Keratinocyte (primary cell): ENCODE measurements around the gene CBLB. TPM values are rescaled to one million over a fixed set of nuclear protein-coding genes. Genes with fewer than 3 reads are reported as not detected.

Source experiments
- DNase-seq: peaks from one replicate; pipeline ENCODE4 v3.0.0-alpha.2; 2011; ENCODE audit warnings: low read depth, missing footprints, low spot score
- FAIRE-seq: peaks from 2 replicates; lab custom pipeline; 2011; peaks lifted over from hg19 to GRCh38; lab: Jason Lieb, UNC
- H2AFZ ChIP-seq: 2 replicates; pipeline ENCODE4 v1.6.0; 2012; ENCODE audit warnings: low read length, control low read depth, inconsistent platforms; ENCODE audit not compliant: control insufficient read depth
- H3K27ac ChIP-seq: 2 replicates; pipeline ENCODE4 v1.5.1; 2011; ENCODE audit warnings: low read length; ENCODE audit not compliant: control insufficient read depth, insufficient read depth
- H3K27me3 ChIP-seq: 3 replicates; pipeline ENCODE4 v1.6.0; 2011; ENCODE audit warnings: low read length; ENCODE audit not compliant: control insufficient read depth, insufficient read depth; ENCODE audit errors: extremely low read depth
- H3K36me3 ChIP-seq, 2 experiments: 2 replicates in 1 of 2; 3 replicates in 1 of 2; pipeline ENCODE4 v1.5.1; 2011; ENCODE audit warnings: low read length in 2 of 2, mild to moderate bottlenecking in 1 of 2; ENCODE audit not compliant: control insufficient read depth in 2 of 2, insufficient read depth in 2 of 2; ENCODE audit errors: extremely low read depth in 1 of 2
- H3K4me1 ChIP-seq: 3 replicates; pipeline ENCODE4 v1.5.1; 2011; ENCODE audit warnings: low read length; ENCODE audit not compliant: control insufficient read depth, insufficient read depth; ENCODE audit errors: extremely low read depth
- H3K4me2 ChIP-seq: 3 replicates; pipeline ENCODE4 v1.6.0; 2011; ENCODE audit warnings: low read depth, low read length; ENCODE audit not compliant: control insufficient read depth, insufficient read depth; ENCODE audit errors: extremely low read depth
- H3K4me3 ChIP-seq, 3 experiments: fragments of 200-600 bp in 1 of 3; sonication (generic) in 1 of 3; 2 replicates in 2 of 3; 3 replicates in 1 of 3; pipeline ENCODE4 v1.5.1; 2011 to 2016; ENCODE audit warnings: low read length in 3 of 3, mild to moderate bottlenecking in 3 of 3, control low read depth in 2 of 3, inconsistent platforms in 1 of 3, low read depth in 1 of 3, mixed read lengths in 1 of 3, mixed run types in 1 of 3, moderate library complexity in 1 of 3; ENCODE audit not compliant: control insufficient read depth in 2 of 3, insufficient read depth in 2 of 3; ENCODE audit errors: extremely low read depth in 1 of 3
- H3K79me2 ChIP-seq: 2 replicates; pipeline ENCODE4 v1.6.0; 2012; ENCODE audit warnings: low read length; ENCODE audit not compliant: control insufficient read depth, insufficient read depth
- H3K9ac ChIP-seq: 3 replicates; pipeline ENCODE4 v1.6.0; 2011; ENCODE audit warnings: low read length; ENCODE audit not compliant: control insufficient read depth, insufficient read depth; ENCODE audit errors: extremely low read depth
- H3K9me1 ChIP-seq: 3 replicates; pipeline ENCODE4 v1.6.0; 2011; ENCODE audit warnings: low read length; ENCODE audit not compliant: control insufficient read depth, insufficient read depth; ENCODE audit errors: extremely low read depth
- H3K9me3 ChIP-seq: 2 replicates; pipeline ENCODE4 v1.5.1; 2012; ENCODE audit warnings: low read depth, low read length; ENCODE audit not compliant: control insufficient read depth
- H4K20me1 ChIP-seq: 3 replicates; pipeline ENCODE4 v1.6.0; 2011; ENCODE audit warnings: low read length; ENCODE audit not compliant: control insufficient read depth, insufficient read depth; ENCODE audit errors: extremely low read depth
- EZH2 ChIP-seq: IDR thresholded peaks from one replicate; pipeline ENCODE4 v1.6.1; 2012; ENCODE audit warnings: inconsistent platforms, mild to moderate bottlenecking, low read length, moderate library complexity
- dilution Hi-C: fragments of 300-500 bp; cut with MboI; formaldehyde crosslinking; loops from one replicate; pipeline ENCODE4 v1.7.0; 2020; ENCODE audit warnings: low sequenced_read_pairs; ENCODE audit not compliant: extremely low pct_ligation_motif_present
- polyA plus RNA-seq, 5 experiments: library from polyadenylated mRNA; depleted of rRNA in 3 of 5; stranded (reverse) in 3 of 5; stranded (forward) in 1 of 5; unstranded in 1 of 5; fragments of >200 nt; gene quantifications; 1 replicate in 1 of 5; 2 replicates in 3 of 5; 3 replicates in 1 of 5; pipeline versions ENCODE4 v1.2.1 to v1.2.3, GENCODE V29; 2011 to 2012; ENCODE audit warnings: missing spikeins in 2 of 5, low read depth in 1 of 5, low replicate concordance in 1 of 5
- TF ChIP-seq, protein P1 (sequence below), 3 experiments: IDR thresholded peaks in 1 of 3; conservative IDR thresholded peaks in 1 of 3; optimal IDR thresholded peaks in 1 of 3; 2 replicates in 2 of 3; 3 replicates in 1 of 3; pipeline versions ENCODE3 to v1.5.1; 2011; ENCODE audit warnings: low read length in 3 of 3, mild to moderate bottlenecking in 3 of 3, moderate library complexity in 2 of 3, control low read depth in 1 of 3, inconsistent platforms in 1 of 3; ENCODE audit not compliant: insufficient read depth in 2 of 3; ENCODE audit errors: extremely low read depth in 1 of 3

The CBLB gene
- polyA plus RNA-seq, 1 donor (not counting 4 experiments of a cell fraction or from before 2014, with no cell fraction given) = 13.6 TPM

DNA sequence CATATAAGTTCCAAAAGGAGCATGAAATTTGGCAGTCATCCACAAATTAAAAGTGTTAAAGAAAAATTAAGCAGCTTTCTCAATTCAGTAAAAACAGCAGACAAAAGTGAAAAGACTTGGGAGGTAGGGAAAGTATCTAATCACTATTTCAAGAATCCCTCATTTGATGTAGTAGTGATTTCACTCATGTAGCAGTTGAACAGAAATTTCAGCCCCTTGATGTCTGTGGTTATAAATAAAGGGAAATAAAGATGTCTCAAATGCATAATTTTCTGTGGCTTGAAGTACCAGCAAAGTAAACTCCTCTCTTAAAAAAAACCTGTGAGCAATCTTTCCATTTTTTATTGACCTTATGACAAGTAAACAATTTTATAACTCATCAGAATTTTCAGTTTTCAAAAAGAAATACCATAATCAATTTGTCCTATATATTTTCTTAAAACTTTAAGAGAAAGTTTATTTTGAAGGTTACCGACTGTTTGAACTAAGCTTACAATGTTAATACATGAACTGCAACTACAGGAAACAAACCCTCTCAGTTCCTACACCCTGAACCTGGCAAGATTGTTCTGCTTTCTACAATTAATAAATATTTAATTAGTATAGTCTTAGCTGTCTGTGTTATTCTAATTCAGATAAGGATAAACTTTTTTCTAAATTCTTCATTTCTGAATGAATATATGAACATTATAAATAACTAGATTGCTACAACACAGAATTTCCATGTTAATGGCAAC is 94.2 kb downstream of the CBLB start:
- Histone ChIP-seq H3K9me1 (no peaks in the 10 kb centered on the region), H3K4me3 (no peak overlapping the region), H3K27me3 (no peaks in the 10 kb centered on the region), H2AFZ (no peak overlapping the region), H3K36me3 (no peaks in the 10 kb centered on the region), H3K79me2 (no peaks in the 10 kb centered on the region), H4K20me1 (no peaks in the 10 kb centered on the region), H3K9me3 (no peaks in the 10 kb centered on the region), H3K4me2 (no peak overlapping the region), H3K4me1 (no peaks in the 10 kb centered on the region), H3K27ac (no peak overlapping the region), H3K9ac (no peak overlapping the region)
- FAIRE-seq (no peak), DNase-seq (no peak)
- dilution Hi-C loops = no loop called here
- no peak for TF ChIP-seq EZH2
- TF ChIP-seq, protein P1, sequence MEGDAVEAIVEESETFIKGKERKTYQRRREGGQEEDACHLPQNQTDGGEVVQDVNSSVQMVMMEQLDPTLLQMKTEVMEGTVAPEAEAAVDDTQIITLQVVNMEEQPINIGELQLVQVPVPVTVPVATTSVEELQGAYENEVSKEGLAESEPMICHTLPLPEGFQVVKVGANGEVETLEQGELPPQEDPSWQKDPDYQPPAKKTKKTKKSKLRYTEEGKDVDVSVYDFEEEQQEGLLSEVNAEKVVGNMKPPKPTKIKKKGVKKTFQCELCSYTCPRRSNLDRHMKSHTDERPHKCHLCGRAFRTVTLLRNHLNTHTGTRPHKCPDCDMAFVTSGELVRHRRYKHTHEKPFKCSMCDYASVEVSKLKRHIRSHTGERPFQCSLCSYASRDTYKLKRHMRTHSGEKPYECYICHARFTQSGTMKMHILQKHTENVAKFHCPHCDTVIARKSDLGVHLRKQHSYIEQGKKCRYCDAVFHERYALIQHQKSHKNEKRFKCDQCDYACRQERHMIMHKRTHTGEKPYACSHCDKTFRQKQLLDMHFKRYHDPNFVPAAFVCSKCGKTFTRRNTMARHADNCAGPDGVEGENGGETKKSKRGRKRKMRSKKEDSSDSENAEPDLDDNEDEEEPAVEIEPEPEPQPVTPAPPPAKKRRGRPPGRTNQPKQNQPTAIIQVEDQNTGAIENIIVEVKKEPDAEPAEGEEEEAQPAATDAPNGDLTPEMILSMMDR (optimal IDR thresholded peaks at IDR 0.05 in 1 of 3, IDR thresholded peaks at IDR 0.05 in 1 of 3, conservative IDR thresholded peaks at IDR 0.05 in 1 of 3; ENCODE audit: extremely low read depth in 1 of 3, insufficient read depth in 2 of 3, low read length in 3 of 3) = no peak

DNA sequence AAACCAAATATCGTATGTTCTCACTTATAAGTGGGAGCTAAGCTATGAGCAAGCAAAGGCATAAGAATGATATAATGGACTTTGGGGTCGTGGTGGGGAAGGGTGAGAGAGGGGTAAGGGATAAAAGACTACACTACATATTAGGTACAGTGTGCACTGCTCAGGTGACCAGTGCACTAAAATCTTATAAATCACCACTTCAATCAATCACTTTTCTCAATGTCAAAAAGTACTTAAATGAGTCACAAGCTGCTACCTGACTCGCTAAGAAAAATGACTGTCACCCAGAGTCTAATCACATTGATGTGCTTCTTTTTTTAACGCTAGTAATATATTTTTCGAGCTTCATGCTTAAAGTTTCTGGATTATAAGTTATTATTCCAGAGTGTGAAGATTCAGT is 95.5 kb downstream of the CBLB start:
- Histone ChIP-seq H3K27ac (no peak overlapping the region), H3K27me3 (no peaks in the 10 kb centered on the region), H3K9me3 (no peaks in the 10 kb centered on the region), H2AFZ (no peak overlapping the region), H3K79me2 (no peaks in the 10 kb centered on the region), H3K4me2 (no peak overlapping the region), H3K36me3 (no peaks in the 10 kb centered on the region), H4K20me1 (no peaks in the 10 kb centered on the region), H3K4me1 (no peaks in the 10 kb centered on the region), H3K9me1 (no peaks in the 10 kb centered on the region), H3K4me3 (no peak overlapping the region), H3K9ac (no peak overlapping the region)
- dilution Hi-C loops = no loop called here
- FAIRE-seq (no peak), DNase-seq (no peak)
- TF ChIP-seq, protein P1 (optimal IDR thresholded peaks at IDR 0.05 in 1 of 3, IDR thresholded peaks at IDR 0.05 in 1 of 3, conservative IDR thresholded peaks at IDR 0.05 in 1 of 3; ENCODE audit: extremely low read depth in 1 of 3, insufficient read depth in 2 of 3, low read length in 3 of 3) = no peak
- TF ChIP-seq EZH2 = no peak
